HCT116 (cell line): ENCODE data around the gene SLC25A39. TPM values are rescaled to one million over a fixed set of nuclear protein-coding genes. Genes with fewer than 3 reads are reported as not detected.

Experiments
- ATAC-seq: fragments of 200-7000 bp; cut with Tn5 transposase; 2 replicates; pipeline ENCODE4 v1.9.1; 2020; ENCODE audit warnings: mild to moderate bottlenecking, moderate library complexity
- BruUV-seq: library from RNA; stranded (reverse); fragments of 400-500 nt; replicated peaks from 2 replicates; lab custom pipeline; 2021; lab: Mats Ljungman, UMichigan
- CTCF ChIA-PET: fragments of 300-600 bp; sonication (Branson Sonifier 250); formaldehyde crosslinking; loops from one replicate; lab custom pipeline; 2021; ENCODE audit warnings: antibody characterized with exemption; lab: Charles Lee
- POLR2A ChIA-PET: fragments of 300-600, 350-600 bp; sonication (Branson Sonifier 250); formaldehyde crosslinking; loops from one replicate; lab custom pipeline; 2021; ENCODE audit warnings: antibody characterized with exemption; lab: Charles Lee
- RAD21 ChIA-PET, 2 experiments: fragments of 300-600 bp; sonication (Branson Sonifier 250); formaldehyde crosslinking; loops; one replicate each; lab custom pipeline; 2023; ENCODE audit warnings: low total read pairs in 2 of 2; ENCODE audit not compliant: uncharacterized antibody in 2 of 2, unreplicated experiment in 2 of 2, low non-redundant PET in 1 of 2; lab: Charles Lee
- DNase-seq: peaks from one replicate; pipeline ENCODE4 v3.0.0-alpha.2; 2010; ENCODE audit warnings: low read depth, low spot score
- H2AFZ ChIP-seq: fragments of 200-600 bp; shearing (Covaris generic), sonication (generic); 2 replicates; pipeline ENCODE4 v1.6.1; 2017; ENCODE audit warnings: low read depth, mixed run types, mixed read lengths, antibody characterized with exemption, low read length; ENCODE audit not compliant: poor library complexity, severe bottlenecking
- H3K27ac ChIP-seq: 2 replicates; pipeline ENCODE4 v1.5.1; 2012; ENCODE audit warnings: low read depth, low read length
- H3K27me3 ChIP-seq: fragments of 200-600 bp; sonication (generic); 2 replicates; pipeline ENCODE4 v1.6.1; 2016; ENCODE audit warnings: mixed run types, low read length, mixed read lengths; ENCODE audit not compliant: insufficient read depth
- H3K36me3 ChIP-seq, 2 experiments: fragments of 200-500 bp in 1 of 2; fragments of 200-600 bp in 1 of 2; sonication (Bioruptor generic) in 1 of 2; sonication (generic) in 1 of 2; 2 replicates each; pipeline versions ENCODE4 v1.5.1 to v1.6.1; 2014 to 2016; ENCODE audit warnings: low read length in 2 of 2, inconsistent platforms in 1 of 2, mixed read lengths in 1 of 2, mixed run types in 1 of 2; ENCODE audit not compliant: insufficient read depth in 2 of 2, control insufficient read depth in 1 of 2
- H3K4me1 ChIP-seq, 2 experiments: fragments of 200-600 bp in 1 of 2; sonication (generic) in 1 of 2; 2 replicates each; pipeline versions ENCODE4 v1.5.1 to v1.6.1; 2012 to 2017; ENCODE audit warnings: low read length in 2 of 2, inconsistent platforms in 1 of 2, mild to moderate bottlenecking in 1 of 2, mixed read lengths in 1 of 2, mixed run types in 1 of 2, moderate library complexity in 1 of 2; ENCODE audit not compliant: insufficient read depth in 2 of 2, control insufficient read depth in 1 of 2
- H3K4me2 ChIP-seq: fragments of 200-600 bp; sonication (generic); 2 replicates; pipeline ENCODE4 v1.6.1; 2017; ENCODE audit warnings: mixed run types, low read length, mixed read lengths
- H3K4me3 ChIP-seq, 2 experiments: fragments of 200-600 bp in 1 of 2; sonication (generic) in 1 of 2; replicated peaks in 1 of 2; 2 replicates each; pipeline ENCODE4 v1.5.1; 2011 to 2016; ENCODE audit warnings: low read length in 2 of 2, control low read depth in 1 of 2, low read depth in 1 of 2, mild to moderate bottlenecking in 1 of 2, mixed read lengths in 1 of 2, mixed run types in 1 of 2
- H3K79me2 ChIP-seq: fragments of 200-600 bp; sonication (generic); 2 replicates; pipeline ENCODE4 v1.6.1; 2017; ENCODE audit warnings: mild to moderate bottlenecking, mixed run types, low read length, moderate library complexity, mixed read lengths; ENCODE audit not compliant: insufficient read depth
- H3K9ac ChIP-seq: fragments of 200-600 bp; sonication (generic); 2 replicates; pipeline ENCODE4 v1.6.1; 2016; ENCODE audit warnings: low read length, mixed read lengths
- H3K9me2 ChIP-seq: fragments of 200-600 bp; sonication (generic), shearing (Covaris generic); 2 replicates; pipeline ENCODE4 v1.6.1; 2017; ENCODE audit warnings: mixed run types, mild to moderate bottlenecking, moderate library complexity; ENCODE audit not compliant: insufficient read depth
- H3K9me3 ChIP-seq, 2 experiments: fragments of 200-500 bp in 1 of 2; fragments of 200-600 bp in 1 of 2; sonication (Bioruptor generic) in 1 of 2; sonication (generic) in 1 of 2; 2 replicates each; pipeline ENCODE4 v1.6.1; 2014 to 2017; ENCODE audit warnings: low read length in 2 of 2, mixed read lengths in 2 of 2, inconsistent platforms in 1 of 2, low read depth in 1 of 2, mild to moderate bottlenecking in 1 of 2, mixed run types in 1 of 2, moderate library complexity in 1 of 2; ENCODE audit not compliant: control insufficient read depth in 1 of 2, insufficient read depth in 1 of 2
- H4K20me1 ChIP-seq: fragments of 200-600 bp; sonication (generic), shearing (Covaris generic); 2 replicates; pipeline ENCODE4 v1.6.1; 2017; ENCODE audit warnings: mixed run types, mild to moderate bottlenecking, moderate library complexity; ENCODE audit not compliant: insufficient read depth
- ATF3 ChIP-seq: IDR thresholded peaks from 2 replicates; pipeline ENCODE4 v1.6.1; 2012
- CBX3 ChIP-seq: IDR thresholded peaks from 2 replicates; pipeline ENCODE4 v1.6.1; 2012; ENCODE audit warnings: low read depth
- EZH2phosphoT487 ChIP-seq: fragments of 200-600 bp; IDR thresholded peaks from 2 replicates; pipeline ENCODE4 v1.6.1; 2018; ENCODE audit warnings: antibody characterized with exemption, borderline replicate concordance
- POLR2A ChIP-seq: IDR thresholded peaks from 2 replicates; pipeline ENCODE4 v1.7.0; 2011; ENCODE audit warnings: borderline replicate concordance; ENCODE audit not compliant: insufficient read depth, insufficient read length; ENCODE audit errors: extremely low read depth
- POLR2AphosphoS5 ChIP-seq: IDR thresholded peaks from 2 replicates; pipeline ENCODE4 v1.6.1; 2011; ENCODE audit warnings: mild to moderate bottlenecking, low read depth, low read length, moderate library complexity
- TCF7L2 ChIP-seq: IDR thresholded peaks from 2 replicates; pipeline ENCODE4 v1.7.0; 2011; ENCODE audit warnings: borderline replicate concordance, inconsistent platforms; ENCODE audit not compliant: insufficient read depth, insufficient read length; ENCODE audit errors: extremely low read depth
- YY1 ChIP-seq: IDR thresholded peaks from 2 replicates; pipeline ENCODE4 v1.6.1; 2011; ENCODE audit warnings: low read length, low read depth, moderate library complexity, mild to moderate bottlenecking; ENCODE audit not compliant: insufficient replicate concordance; ENCODE audit errors: extremely low read depth
- ZFX ChIP-seq: fragments of 450-650 bp; IDR thresholded peaks from 2 replicates; pipeline ENCODE4 v1.6.1; 2017
- intact Hi-C: fragments of 100-400 bp; cut with micrococcal nuclease; formaldehyde crosslinking; loops from 2 replicates; pipeline ENCODE4 v1.10.0; 2022
- total RNA-seq: library from RNA; stranded (reverse); gene quantifications from one replicate; pipeline ENCODE4 v1.2.1, GENCODE V29; 2021; ENCODE audit not compliant: unreplicated experiment
- TF ChIP-seq, protein P1 (sequence below): IDR thresholded peaks from 2 replicates; pipeline ENCODE4 v1.6.1; 2012; ENCODE audit warnings: low read depth

The SLC25A39 gene
- total RNA-seq, 1 experiment from 2014 or later = 326 TPM

DNA sequence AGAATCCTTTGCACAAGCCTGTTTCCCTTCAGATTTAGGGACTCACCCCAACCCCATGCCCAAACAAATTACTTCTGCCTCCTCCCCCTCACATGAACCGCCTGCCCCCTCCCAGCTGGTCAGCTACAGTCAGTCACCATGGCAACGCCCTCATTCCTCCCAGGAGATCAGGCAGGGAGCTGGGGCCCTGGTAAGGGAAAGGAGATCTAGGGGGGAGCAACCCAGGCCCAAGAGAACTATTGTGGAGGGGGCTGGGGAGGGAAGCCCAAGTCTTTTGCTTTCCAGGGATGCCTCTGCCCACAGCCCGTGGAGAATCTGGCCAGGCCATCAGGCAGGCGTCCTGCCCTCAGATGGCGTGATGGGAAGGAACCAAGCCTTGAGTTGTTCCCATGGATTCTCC, 36.2 kb upstream of the SLC25A39 start:
- TF ChIP-seq ATF3 = no peak
- TF ChIP-seq POLR2AphosphoS5 = no peak
- TF ChIP-seq, protein P1, sequence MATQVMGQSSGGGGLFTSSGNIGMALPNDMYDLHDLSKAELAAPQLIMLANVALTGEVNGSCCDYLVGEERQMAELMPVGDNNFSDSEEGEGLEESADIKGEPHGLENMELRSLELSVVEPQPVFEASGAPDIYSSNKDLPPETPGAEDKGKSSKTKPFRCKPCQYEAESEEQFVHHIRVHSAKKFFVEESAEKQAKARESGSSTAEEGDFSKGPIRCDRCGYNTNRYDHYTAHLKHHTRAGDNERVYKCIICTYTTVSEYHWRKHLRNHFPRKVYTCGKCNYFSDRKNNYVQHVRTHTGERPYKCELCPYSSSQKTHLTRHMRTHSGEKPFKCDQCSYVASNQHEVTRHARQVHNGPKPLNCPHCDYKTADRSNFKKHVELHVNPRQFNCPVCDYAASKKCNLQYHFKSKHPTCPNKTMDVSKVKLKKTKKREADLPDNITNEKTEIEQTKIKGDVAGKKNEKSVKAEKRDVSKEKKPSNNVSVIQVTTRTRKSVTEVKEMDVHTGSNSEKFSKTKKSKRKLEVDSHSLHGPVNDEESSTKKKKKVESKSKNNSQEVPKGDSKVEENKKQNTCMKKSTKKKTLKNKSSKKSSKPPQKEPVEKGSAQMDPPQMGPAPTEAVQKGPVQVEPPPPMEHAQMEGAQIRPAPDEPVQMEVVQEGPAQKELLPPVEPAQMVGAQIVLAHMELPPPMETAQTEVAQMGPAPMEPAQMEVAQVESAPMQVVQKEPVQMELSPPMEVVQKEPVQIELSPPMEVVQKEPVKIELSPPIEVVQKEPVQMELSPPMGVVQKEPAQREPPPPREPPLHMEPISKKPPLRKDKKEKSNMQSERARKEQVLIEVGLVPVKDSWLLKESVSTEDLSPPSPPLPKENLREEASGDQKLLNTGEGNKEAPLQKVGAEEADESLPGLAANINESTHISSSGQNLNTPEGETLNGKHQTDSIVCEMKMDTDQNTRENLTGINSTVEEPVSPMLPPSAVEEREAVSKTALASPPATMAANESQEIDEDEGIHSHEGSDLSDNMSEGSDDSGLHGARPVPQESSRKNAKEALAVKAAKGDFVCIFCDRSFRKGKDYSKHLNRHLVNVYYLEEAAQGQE = no peak
- no peak for TF ChIP-seq CBX3
- TF ChIP-seq POLR2A = no peak
- TF ChIP-seq YY1 = no peak
- no peak for TF ChIP-seq ZFX
- no peak for TF ChIP-seq EZH2phosphoT487
- no peak for TF ChIP-seq TCF7L2
- RAD21 ChIA-PET = no interaction called here
- H3K79me2 ChIP-seq = no peaks in the 10 kb centered on the region
- no peaks in the 10 kb centered on the region for H3K27me3 ChIP-seq
- no peak overlapping the region for H3K4me2 ChIP-seq
- no peaks in the 10 kb centered on the region for H3K9me3 ChIP-seq
- H3K36me3 ChIP-seq = no peaks in the 10 kb centered on the region
- no peak overlapping the region for H3K27ac ChIP-seq
- peaks cover 7 to 27% of the 10 kb centered on the region in 2 experiments; a peak in 3 of 4 replicates for H3K4me1 ChIP-seq
- no peaks in the 10 kb centered on the region for H3K9me2 ChIP-seq
- no peak for ATAC-seq
- no TSS peak for BruUV-seq
- POLR2A ChIA-PET = no interaction called here
- H3K4me3 ChIP-seq = no peak overlapping the region
- no peak overlapping the region for H3K9ac ChIP-seq
- no peak overlapping the region for H2AFZ ChIP-seq
- CTCF ChIA-PET = interaction anchor here (1.5 kb wide), 1 partner anchor 9 kb away, joined by 3 read pairs; no protein-coding TSS in a partner anchor
- no peaks in the 10 kb centered on the region for H4K20me1 ChIP-seq
- intact Hi-C loops = loop anchor here (10.0 kb wide), 1 partner anchor 456 kb away; the partner anchor contains the start of gene MPP2
- DNase-seq = no peak
